WTC11 (cell line): Measurements from ENCODE around the gene DTX1. TPM values are rescaled to one million over a fixed set of nuclear protein-coding genes. Genes with fewer than 3 reads are reported as not detected.

Source experiments
- ATAC-seq: fragments of 200-7000 bp; cut with Tn5 transposase; 2 replicates; pipeline ENCODE4 v1.10.0; 2021; ENCODE audit warnings: mild to moderate bottlenecking, moderate library complexity
- CTCF ChIA-PET: fragments of 300-600 bp; sonication (Branson Sonifier 250); formaldehyde crosslinking; loops from one replicate; lab custom pipeline; 2021; ENCODE audit warnings: antibody characterized with exemption; lab: Charles Lee
- POLR2A ChIA-PET: fragments of 350-600 bp; sonication (Branson Sonifier 250); formaldehyde crosslinking; loops from one replicate; lab custom pipeline; 2021; ENCODE audit warnings: antibody characterized with exemption; lab: Charles Lee
- DNase-seq: peaks from one replicate; pipeline ENCODE4 v3.0.0; 2021; ENCODE audit warnings: low spot score
- H3K27ac Mint-ChIP-seq: 2 replicates; pipeline ENCODE4 v1.8.0; 2021; ENCODE audit warnings: mixed read lengths
- H3K27me3 Mint-ChIP-seq: 2 replicates; pipeline ENCODE4 v1.8.0; 2021; ENCODE audit warnings: low read depth, mild to moderate bottlenecking, moderate library complexity, mixed read lengths
- H3K36me3 Mint-ChIP-seq: 2 replicates; pipeline ENCODE4 v1.8.0; 2021; ENCODE audit warnings: mixed read lengths
- H3K4me1 Mint-ChIP-seq: 2 replicates; pipeline ENCODE4 v1.8.0; 2022; ENCODE audit warnings: mixed read lengths
- H3K4me3 Mint-ChIP-seq: 2 replicates; pipeline ENCODE4 v1.8.0; 2021; ENCODE audit warnings: mild to moderate bottlenecking, moderate library complexity, mixed read lengths
- H3K9me3 Mint-ChIP-seq: 2 replicates; pipeline ENCODE4 v1.8.0; 2021; ENCODE audit warnings: mixed read lengths
- CREB1 ChIP-seq: sonication (generic); formaldehyde crosslinking; IDR thresholded peaks from 2 replicates; pipeline ENCODE4 v1.8.0; 2023; ENCODE audit warnings: mild to moderate bottlenecking, missing genetic modification reagents
- EMX1 ChIP-seq: fragments of 250-450 bp; sonication (Bioruptor Pico); IDR thresholded peaks from 2 replicates; pipeline ENCODE4 v1.8.0; 2021; ENCODE audit warnings: mild to moderate bottlenecking
- ESRRA ChIP-seq: sonication (generic); formaldehyde crosslinking; IDR thresholded peaks from 2 replicates; pipeline ENCODE4 v1.8.1; 2022; ENCODE audit warnings: mild to moderate bottlenecking, missing genetic modification reagents, borderline replicate concordance
- NFATC4 ChIP-seq: fragments of 250-450 bp; sonication (Bioruptor Pico); IDR thresholded peaks from 2 replicates; pipeline ENCODE4 v1.9.0; 2021; ENCODE audit warnings: mild to moderate bottlenecking
- NR2C2 ChIP-seq: sonication (generic); formaldehyde crosslinking; IDR thresholded peaks from 2 replicates; pipeline ENCODE4 v1.8.0; 2022; ENCODE audit warnings: mild to moderate bottlenecking, missing genetic modification reagents
- NR3C1 ChIP-seq: sonication (generic); formaldehyde crosslinking; conservative IDR thresholded peaks from 2 replicates; pipeline ENCODE4 v1.8.1; 2023; ENCODE audit warnings: low read depth, mild to moderate bottlenecking, missing genetic modification reagents
- PRRX2 ChIP-seq: fragments of 250-450 bp; sonication (Bioruptor Pico); IDR thresholded peaks from 2 replicates; pipeline ENCODE4 v1.8.0; 2021; ENCODE audit warnings: mild to moderate bottlenecking
- SMAD3 ChIP-seq: sonication (generic); formaldehyde crosslinking; IDR thresholded peaks from 2 replicates; pipeline ENCODE4 v1.8.0; 2022; ENCODE audit warnings: missing genetic modification reagents, mild to moderate bottlenecking, borderline replicate concordance
- SOX15 ChIP-seq: fragments of 250-450 bp; sonication (Bioruptor Pico); IDR thresholded peaks from 2 replicates; pipeline ENCODE4 v1.9.0; 2021; ENCODE audit warnings: mild to moderate bottlenecking
- TCF7 ChIP-seq: sonication (generic); formaldehyde crosslinking; IDR thresholded peaks from 2 replicates; pipeline ENCODE4 v1.8.0; 2022; ENCODE audit warnings: mild to moderate bottlenecking, low read depth, missing genetic modification reagents, moderate library complexity
- ZNF317 ChIP-seq: sonication (generic); formaldehyde crosslinking; IDR thresholded peaks from 2 replicates; pipeline ENCODE4 v1.8.1; 2023; ENCODE audit warnings: low read depth, mild to moderate bottlenecking, moderate library complexity, missing genetic modification reagents, borderline replicate concordance
- ZNF396 ChIP-seq: fragments of 250-450 bp; sonication (Bioruptor Pico); IDR thresholded peaks from 2 replicates; pipeline ENCODE4 v1.8.0; 2021; ENCODE audit warnings: mild to moderate bottlenecking, moderate library complexity, borderline replicate concordance
- total RNA-seq: library from RNA; stranded (reverse); gene quantifications from 3 replicates; pipeline ENCODE4 v1.2.3, GENCODE V29; 2021
- TF ChIP-seq, protein P1 (sequence below): sonication (generic); formaldehyde crosslinking; IDR thresholded peaks from 2 replicates; pipeline ENCODE4 v1.8.0; 2022; ENCODE audit warnings: mild to moderate bottlenecking, missing genetic modification reagents
- TF ChIP-seq, protein P2 (sequence below): sonication (generic); formaldehyde crosslinking; IDR thresholded peaks from 2 replicates; pipeline ENCODE4 v1.8.0; 2022; ENCODE audit warnings: mild to moderate bottlenecking, missing genetic modification reagents

Gene DTX1
- total RNA-seq, 1 experiment from 2014 or later = 6.2 TPM

DNA sequence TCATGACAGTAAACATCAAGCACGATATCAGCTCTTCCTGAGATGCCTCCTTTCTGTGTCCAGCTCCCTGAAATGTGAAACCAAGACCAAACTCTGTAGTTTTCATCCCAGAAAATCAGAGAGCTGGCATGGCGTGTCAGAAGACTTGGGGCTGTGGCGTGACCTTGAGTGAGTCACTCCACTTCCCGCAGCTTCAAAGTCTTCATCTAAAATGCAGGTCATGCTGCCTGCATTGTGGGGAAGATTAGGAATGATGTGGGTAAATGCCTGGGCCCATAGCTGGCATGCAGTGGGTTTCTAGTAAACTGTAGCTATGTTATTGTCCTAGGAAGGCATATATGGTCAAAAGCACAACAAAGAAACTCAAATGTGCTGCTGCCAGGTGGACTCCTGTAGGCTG is 49.4 kb upstream of the DTX1 start:
- POLR2A ChIA-PET = no interaction called here
- Mint-ChIP-seq H3K27ac (no peak overlapping the region), H3K36me3 (peaks cover 4% of the 10 kb centered on the region), H3K4me3 (no peak overlapping the region), H3K9me3 (peaks cover 17% of the 10 kb centered on the region), H3K27me3 (peaks cover 7% of the 10 kb centered on the region; the same call in 1 of the 2 replicates), H3K4me1 (no peaks in the 10 kb centered on the region)
- no peak for ATAC-seq
- TF ChIP-seq, protein P1, sequence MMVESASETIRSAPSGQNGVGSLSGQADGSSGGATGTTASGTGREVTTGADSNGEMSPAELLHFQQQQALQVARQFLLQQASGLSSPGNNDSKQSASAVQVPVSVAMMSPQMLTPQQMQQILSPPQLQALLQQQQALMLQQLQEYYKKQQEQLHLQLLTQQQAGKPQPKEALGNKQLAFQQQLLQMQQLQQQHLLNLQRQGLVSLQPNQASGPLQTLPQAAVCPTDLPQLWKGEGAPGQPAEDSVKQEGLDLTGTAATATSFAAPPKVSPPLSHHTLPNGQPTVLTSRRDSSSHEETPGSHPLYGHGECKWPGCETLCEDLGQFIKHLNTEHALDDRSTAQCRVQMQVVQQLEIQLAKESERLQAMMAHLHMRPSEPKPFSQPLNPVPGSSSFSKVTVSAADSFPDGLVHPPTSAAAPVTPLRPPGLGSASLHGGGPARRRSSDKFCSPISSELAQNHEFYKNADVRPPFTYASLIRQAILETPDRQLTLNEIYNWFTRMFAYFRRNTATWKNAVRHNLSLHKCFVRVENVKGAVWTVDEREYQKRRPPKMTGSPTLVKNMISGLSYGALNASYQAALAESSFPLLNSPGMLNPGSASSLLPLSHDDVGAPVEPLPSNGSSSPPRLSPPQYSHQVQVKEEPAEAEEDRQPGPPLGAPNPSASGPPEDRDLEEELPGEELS (CRISPR knock-in tag) = no peak
- no peak for TF ChIP-seq ZNF396 (CRISPR knock-in tag)
- TF ChIP-seq SOX15 (CRISPR knock-in tag) = no peak
- TF ChIP-seq ESRRA (CRISPR knock-in tag) = no peak
- no peak for TF ChIP-seq NFATC4
- no peak for TF ChIP-seq NR3C1 (CRISPR knock-in tag)
- CTCF ChIA-PET = interaction anchor here (1.2 to 7.5 kb wide), 6 partner anchors 10 to 128 kb away, joined by 3 to 52 read pairs (median 6); partner anchors contain the start of gene RASAL1
- no peak for DNase-seq

DNA sequence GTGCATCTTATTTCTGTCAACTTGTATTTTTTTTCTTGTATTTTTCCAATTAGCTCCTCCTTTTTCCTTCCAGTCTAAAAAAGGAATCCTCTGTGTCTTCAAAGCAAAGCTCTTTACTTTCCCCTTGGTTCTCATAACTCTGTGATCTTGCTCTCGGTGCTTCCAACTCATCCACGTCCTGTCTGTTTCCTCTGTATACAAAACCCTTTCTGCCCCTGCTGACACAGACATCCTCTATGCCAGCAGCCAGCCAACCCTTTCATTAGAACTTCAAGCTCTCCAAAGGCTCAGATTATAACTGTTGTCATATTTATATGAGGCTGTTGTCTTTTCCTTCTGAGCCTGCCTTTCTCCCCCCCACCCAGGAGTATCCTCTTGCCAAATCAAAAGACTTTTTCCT is 45.8 kb upstream of the DTX1 start:
- ChIA-PET CTCF (interaction anchor here (4.1 kb wide), 1 partner anchor 17 kb away, joined by 21 read pairs; no protein-coding TSS in a partner anchor), POLR2A (no interaction called here)
- peaks cover 10% of the 10 kb centered on the region; the same call in 1 of the 2 replicates for H3K27me3 Mint-ChIP-seq
- no peaks in the 10 kb centered on the region for H3K4me1 Mint-ChIP-seq
- no peak overlapping the region for H3K27ac Mint-ChIP-seq
- no peak for ATAC-seq
- H3K4me3 Mint-ChIP-seq = no peak overlapping the region
- peaks cover 4% of the 10 kb centered on the region for H3K36me3 Mint-ChIP-seq
- no peak for TF ChIP-seq NR2C2 (CRISPR knock-in tag)
- DNase-seq = no peak
- peaks cover 21% of the 10 kb centered on the region for H3K9me3 Mint-ChIP-seq

DNA sequence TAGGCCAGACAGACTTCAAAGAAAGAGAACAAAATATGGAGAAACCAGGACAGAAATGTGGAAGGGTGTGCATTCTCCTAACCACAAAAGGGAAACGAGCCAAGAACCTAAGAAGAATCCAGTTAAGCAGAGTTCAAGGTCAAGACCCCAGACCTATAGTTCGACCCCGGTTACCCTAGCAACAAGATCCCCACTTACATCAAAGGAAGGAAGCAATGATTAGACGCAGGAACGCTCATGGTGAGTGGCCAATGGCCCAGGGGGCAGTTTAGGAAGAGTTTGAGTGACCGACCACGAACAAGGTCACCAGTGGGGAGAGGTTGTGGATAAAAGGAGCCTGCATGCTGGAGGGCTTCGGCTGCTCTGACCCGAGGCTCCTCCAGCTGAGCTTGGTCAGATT is 42.0 kb upstream of the DTX1 start:
- Mint-ChIP-seq H3K4me3 (no peak overlapping the region), H3K36me3 (peaks cover 4% of the 10 kb centered on the region), H3K27ac (no peak overlapping the region), H3K9me3 (peaks cover 21% of the 10 kb centered on the region), H3K27me3 (peaks cover 8% of the 10 kb centered on the region; the same call in 1 of the 2 replicates), H3K4me1 (no peaks in the 10 kb centered on the region)
- TF ChIP-seq NFATC4 = no peak
- ATAC-seq (no peak), DNase-seq (no peak)
- ChIA-PET CTCF (interaction anchor here (1.3 kb wide), 1 partner anchor 22 kb away, joined by 3 read pairs; no protein-coding TSS in a partner anchor), POLR2A (no interaction called here)

DNA sequence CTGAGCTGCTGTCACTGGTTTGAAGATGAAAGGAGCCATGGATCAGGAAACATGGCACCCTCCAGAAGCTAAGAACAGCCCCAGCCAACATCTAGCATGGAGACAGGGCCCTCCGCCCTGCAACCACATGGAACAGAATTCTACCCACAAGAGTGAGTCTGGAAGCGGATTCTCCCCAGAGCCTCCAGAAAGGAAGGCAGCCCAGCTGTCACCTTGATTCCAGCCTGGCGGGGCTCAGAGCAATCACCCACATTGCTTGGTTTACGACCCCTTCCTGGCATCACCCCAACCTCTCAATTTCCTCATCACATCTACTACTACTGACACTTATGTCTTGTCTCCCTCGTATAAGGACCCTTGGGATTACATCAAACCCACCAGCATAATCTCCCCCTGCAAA is 39.7 kb upstream of the DTX1 start:
- ATAC-seq = no peak
- Mint-ChIP-seq H3K4me1 (no peaks in the 10 kb centered on the region), H3K36me3 (peaks cover under 1% of the 10 kb centered on the region), H3K27me3 (peaks cover 9% of the 10 kb centered on the region), H3K4me3 (no peak overlapping the region), H3K9me3 (peaks cover 7% of the 10 kb centered on the region), H3K27ac (no peak overlapping the region)
- no peak for DNase-seq
- CTCF ChIA-PET = interaction anchor here (1.0 to 2.6 kb wide), 3 partner anchors 11 to 118 kb away, joined by 3 to 15 read pairs (median 4); partner anchors contain the start of gene RASAL1
- POLR2A ChIA-PET = no interaction called here
- TF ChIP-seq ZNF317 (CRISPR knock-in tag) (no peak), CREB1 (CRISPR knock-in tag) (no peak), PRRX2 (no peak)

DNA sequence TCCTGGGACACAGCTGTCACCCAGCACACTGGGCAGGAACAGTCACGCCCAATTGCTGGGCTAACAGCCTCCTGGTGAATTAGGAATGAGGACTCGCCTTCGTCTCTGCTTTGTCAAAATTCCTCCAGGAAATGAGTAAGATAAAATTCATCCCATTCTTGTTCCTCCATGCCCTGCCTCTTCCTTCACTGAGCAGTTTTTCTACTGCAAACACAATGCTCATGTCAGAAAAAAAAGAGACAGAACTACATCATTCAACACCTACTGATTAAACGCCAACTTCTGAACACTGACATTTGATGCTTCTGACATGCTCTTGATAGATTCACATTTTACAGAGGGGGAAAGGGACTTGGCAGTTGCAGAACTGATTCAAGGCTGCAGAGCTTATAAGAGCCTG is 37.5 kb upstream of the DTX1 start:
- Mint-ChIP-seq H3K27me3 (peaks cover 5% of the 10 kb centered on the region), H3K4me3 (no peak overlapping the region), H3K27ac (no peak overlapping the region), H3K4me1 (no peaks in the 10 kb centered on the region), H3K9me3 (no peaks in the 10 kb centered on the region), H3K36me3 (no peaks in the 10 kb centered on the region)
- POLR2A ChIA-PET = interaction anchor here (0.7 kb wide), 1 partner anchor 208 kb away, joined by 4 read pairs; no protein-coding TSS in a partner anchor
- no peak for TF ChIP-seq TCF7 (CRISPR knock-in tag)
- no peak for TF ChIP-seq SMAD3 (CRISPR knock-in tag)
- TF ChIP-seq, protein P2, sequence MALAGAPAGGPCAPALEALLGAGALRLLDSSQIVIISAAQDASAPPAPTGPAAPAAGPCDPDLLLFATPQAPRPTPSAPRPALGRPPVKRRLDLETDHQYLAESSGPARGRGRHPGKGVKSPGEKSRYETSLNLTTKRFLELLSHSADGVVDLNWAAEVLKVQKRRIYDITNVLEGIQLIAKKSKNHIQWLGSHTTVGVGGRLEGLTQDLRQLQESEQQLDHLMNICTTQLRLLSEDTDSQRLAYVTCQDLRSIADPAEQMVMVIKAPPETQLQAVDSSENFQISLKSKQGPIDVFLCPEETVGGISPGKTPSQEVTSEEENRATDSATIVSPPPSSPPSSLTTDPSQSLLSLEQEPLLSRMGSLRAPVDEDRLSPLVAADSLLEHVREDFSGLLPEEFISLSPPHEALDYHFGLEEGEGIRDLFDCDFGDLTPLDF = no peak
- TF ChIP-seq EMX1 (CRISPR knock-in tag) = no peak
- DNase-seq (no peak), ATAC-seq (no peak)
- CTCF ChIA-PET = interaction anchor here (0.7 to 1.0 kb wide), 2 partner anchors 26 to 77 kb away, joined by 3 to 6 read pairs; no protein-coding TSS in a partner anchor
